ENCODE data around the gene METTL23. TPM values are rescaled to one million over a fixed set of nuclear protein-coding genes. Genes with fewer than 3 reads are reported as not detected.
A peak's percentile ranks its signal among the peaks of the same experiment; 100 is the strongest.
"Not testable (repeated sequence)": the region's sequence is repeated elsewhere in the genome, so short reads cannot be mapped to it uniquely, and the experiment has no call there.

METTL23 gene
- total and polyA plus RNA-seq, 2 donors = 38.3 to 70.1 TPM

- H3K27ac ChIP-seq (ENCODE audit: low read depth in 1 of 2, low read length in 1 of 2) = peak overlapping the region; percentile 98 to 100
- peak overlapping the region; percentile 85 to 96 for H3K4me3 ChIP-seq (ENCODE audit: low read length in 2 of 2)
- H3K4me1 ChIP-seq (ENCODE audit: control insufficient read depth in 2 of 2, insufficient read depth in 2 of 2, low read length in 2 of 2) = peaks cover 16 to 20% of the 10 kb centered on the region in 2 donors
- peaks cover 0 to 6% of the 10 kb centered on the region in 2 donors for H3K9me3 ChIP-seq (ENCODE audit: control insufficient read depth in 2 of 2, insufficient read depth in 1 of 2, low read length in 1 of 2)
- H3K36me3 ChIP-seq (ENCODE audit: control insufficient read depth in 2 of 2, insufficient read depth in 2 of 2, low read length in 1 of 2) = peaks cover 16 to 54% of the 10 kb centered on the region in 2 donors
- DNase-seq (ENCODE audit: low read depth in 6 of 9, low spot score in 9 of 9) = no peak
- no peaks in the 10 kb centered on the region for H3K27me3 ChIP-seq (ENCODE audit: control insufficient read depth in 2 of 2, insufficient read depth in 1 of 2, low read length in 1 of 2)
- under 1% methylated on average over 20 of the region's 20 CpGs for WGBS
Measured at GRCh38 chr17:76735586-76736348, 9.1 kb downstream of the METTL23 start.

GRCh38 chr17:76736349-76737081 lies 9.9 kb downstream of the METTL23 start:
- under 1% methylated on average over 117 of the region's 117 CpGs for WGBS
- Histone ChIP-seq H3K36me3 (ENCODE audit: control insufficient read depth in 2 of 2, insufficient read depth in 2 of 2, low read length in 1 of 2) (peaks cover 11 to 52% of the 10 kb centered on the region in 2 donors), H3K9me3 (ENCODE audit: control insufficient read depth in 2 of 2, insufficient read depth in 1 of 2, low read length in 1 of 2) (peaks cover 0 to 6% of the 10 kb centered on the region in 2 donors), H3K27ac (ENCODE audit: low read depth in 1 of 2, low read length in 1 of 2) (peak overlapping the region; percentile 98 to 100), H3K27me3 (ENCODE audit: control insufficient read depth in 2 of 2, insufficient read depth in 1 of 2, low read length in 1 of 2) (no peaks in the 10 kb centered on the region), H3K4me1 (ENCODE audit: control insufficient read depth in 2 of 2, insufficient read depth in 2 of 2, low read length in 2 of 2) (peaks cover 16 to 20% of the 10 kb centered on the region in 2 donors), H3K4me3 (ENCODE audit: low read length in 2 of 2) (peak overlapping the region; percentile 85 to 96)
- DNase-seq (ENCODE audit: low read depth in 6 of 9, low spot score in 9 of 9) = peak in 4 of 9 donors; percentile 56 to 78 (median 72)

GRCh38 chr17:76737082-76737675 lies 10.5 kb downstream of the METTL23 start, which contains the start of gene SRSF2:
Gene SRSF2, minus strand, starts transcription at chr17:76737331. Its CDS starts 171 bp downstream, at chr17:76737160.
- under 1% methylated on average over 60 of the region's 60 CpGs for WGBS

GRCh38 chr17:76737676-76738467 lies 11.2 kb downstream of the METTL23 start, which contains the start of gene MFSD11:
Gene MFSD11, plus strand, starts transcription at chr17:76738119. Its CDS starts 234 bp downstream, at chr17:76738353.
- H3K9me3 ChIP-seq (ENCODE audit: control insufficient read depth in 2 of 2, insufficient read depth in 1 of 2, low read length in 1 of 2) = peaks cover 0 to 6% of the 10 kb centered on the region in 2 donors
- peak in 8 of 9 donors; percentile 75 to 94 (median 90) for DNase-seq (ENCODE audit: low read depth in 6 of 9, low spot score in 9 of 9)
- WGBS = under 1% methylated on average over 57 of the region's 57 CpGs

More at GRCh38 chr17:76737082-76737675, 10.5 kb downstream of the METTL23 start, which contains the start of gene SRSF2:
- peak within 1 kb of the TSS; percentile 85 to 96 for H3K4me3 ChIP-seq (ENCODE audit: low read length in 2 of 2)
- H3K9me3 ChIP-seq (ENCODE audit: control insufficient read depth in 2 of 2, insufficient read depth in 1 of 2, low read length in 1 of 2) = peaks cover 0 to 6% of the 10 kb centered on the region in 2 donors
- H3K36me3 ChIP-seq (ENCODE audit: control insufficient read depth in 2 of 2, insufficient read depth in 2 of 2, low read length in 1 of 2) = peaks cover 5 to 52% of the 10 kb centered on the region in 2 donors
- DNase-seq (ENCODE audit: low read depth in 6 of 9, low spot score in 9 of 9) = peak; percentile 91 to 99 (median 97)
- H3K27ac ChIP-seq (ENCODE audit: low read depth in 1 of 2, low read length in 1 of 2) = peak within 1 kb of the TSS; percentile 98 to 100
- H3K4me1 ChIP-seq (ENCODE audit: control insufficient read depth in 2 of 2, insufficient read depth in 2 of 2, low read length in 2 of 2) = peaks cover 16 to 20% of the 10 kb centered on the region in 2 donors
- no peaks in the 10 kb centered on the region for H3K27me3 ChIP-seq (ENCODE audit: control insufficient read depth in 2 of 2, insufficient read depth in 1 of 2, low read length in 1 of 2)

GRCh38 chr17:76738468-76738850 lies 11.8 kb downstream of the METTL23 start:
- no peak for DNase-seq (ENCODE audit: low read depth in 6 of 9, low spot score in 9 of 9)
- H3K9me3 ChIP-seq (ENCODE audit: control insufficient read depth in 2 of 2, insufficient read depth in 1 of 2, low read length in 1 of 2) = peaks cover 0 to 6% of the 10 kb centered on the region in 2 donors
- H3K4me3 ChIP-seq (ENCODE audit: low read length in 2 of 2) = peak overlapping the region; percentile 85 to 96
- 2% methylated on average over 7 of the region's 7 CpGs for WGBS
- peaks cover 15 to 17% of the 10 kb centered on the region in 2 donors for H3K4me1 ChIP-seq (ENCODE audit: control insufficient read depth in 2 of 2, insufficient read depth in 2 of 2, low read length in 2 of 2)
- peak overlapping the region; percentile 97 to 100 for H3K27ac ChIP-seq (ENCODE audit: low read depth in 1 of 2, low read length in 1 of 2)
- peaks cover 3 to 50% of the 10 kb centered on the region in 2 donors for H3K36me3 ChIP-seq (ENCODE audit: control insufficient read depth in 2 of 2, insufficient read depth in 2 of 2, low read length in 1 of 2)
- H3K27me3 ChIP-seq (ENCODE audit: control insufficient read depth in 2 of 2, insufficient read depth in 1 of 2, low read length in 1 of 2) = no peaks in the 10 kb centered on the region

More at GRCh38 chr17:76737676-76738467, 11.2 kb downstream of the METTL23 start, which contains the start of gene MFSD11:
- H3K27me3 ChIP-seq (ENCODE audit: control insufficient read depth in 2 of 2, insufficient read depth in 1 of 2, low read length in 1 of 2) = no peaks in the 10 kb centered on the region
- peaks cover 16 to 19% of the 10 kb centered on the region in 2 donors for H3K4me1 ChIP-seq (ENCODE audit: control insufficient read depth in 2 of 2, insufficient read depth in 2 of 2, low read length in 2 of 2)
- peaks cover 4 to 50% of the 10 kb centered on the region in 2 donors for H3K36me3 ChIP-seq (ENCODE audit: control insufficient read depth in 2 of 2, insufficient read depth in 2 of 2, low read length in 1 of 2)
- peak within 1 kb of the TSS; percentile 98 to 100 for H3K27ac ChIP-seq (ENCODE audit: low read depth in 1 of 2, low read length in 1 of 2)
- H3K4me3 ChIP-seq (ENCODE audit: low read length in 2 of 2) = peak within 1 kb of the TSS; percentile 85 to 96

GRCh38 chr17:76739568-76740115 lies 13.0 kb downstream of the METTL23 start:
- DNase-seq (ENCODE audit: low read depth in 6 of 9, low spot score in 9 of 9); H3K9me3 ChIP-seq (ENCODE audit: control insufficient read depth in 2 of 2, insufficient read depth in 1 of 2, low read length in 1 of 2); H3K4me1 ChIP-seq (ENCODE audit: control insufficient read depth in 2 of 2, insufficient read depth in 2 of 2, low read length in 2 of 2); H3K27ac ChIP-seq (ENCODE audit: low read depth in 1 of 2, low read length in 1 of 2); H3K27me3 ChIP-seq (ENCODE audit: control insufficient read depth in 2 of 2, insufficient read depth in 1 of 2, low read length in 1 of 2); H3K4me3 ChIP-seq (ENCODE audit: low read length in 2 of 2): not testable (repeated sequence)
- peaks cover 6 to 50% of the 10 kb centered on the region in 2 donors for H3K36me3 ChIP-seq (ENCODE audit: control insufficient read depth in 2 of 2, insufficient read depth in 2 of 2, low read length in 1 of 2)
- 96% methylated on average over 17 of the region's 17 CpGs for WGBS

GRCh38 chr17:76740329-76741118 lies 13.9 kb downstream of the METTL23 start:
- no peak overlapping the region for H3K4me3 ChIP-seq (ENCODE audit: low read length in 2 of 2)
- no peak overlapping the region for H3K27ac ChIP-seq (ENCODE audit: low read depth in 1 of 2, low read length in 1 of 2)
- H3K4me1 ChIP-seq (ENCODE audit: control insufficient read depth in 2 of 2, insufficient read depth in 2 of 2, low read length in 2 of 2) = peaks cover 6 to 8% of the 10 kb centered on the region in 2 donors
- peaks cover 13 to 49% of the 10 kb centered on the region in 2 donors for H3K36me3 ChIP-seq (ENCODE audit: control insufficient read depth in 2 of 2, insufficient read depth in 2 of 2, low read length in 1 of 2)
- H3K27me3 ChIP-seq (ENCODE audit: control insufficient read depth in 2 of 2, insufficient read depth in 1 of 2, low read length in 1 of 2) = no peaks in the 10 kb centered on the region
- 95% methylated on average over 5 of the region's 5 CpGs for WGBS
- no peak for DNase-seq (ENCODE audit: low read depth in 6 of 9, low spot score in 9 of 9)
- peaks cover 0 to 6% of the 10 kb centered on the region in 2 donors for H3K9me3 ChIP-seq (ENCODE audit: control insufficient read depth in 2 of 2, insufficient read depth in 1 of 2, low read length in 1 of 2)

Data from thymus (tissue), 11 donors.